Measurements from ENCODE around the gene COX6A1.
"Not testable (repeated sequence)": the region's sequence is repeated elsewhere in the genome, so short reads cannot be mapped to it uniquely, and the experiment has no call there.

The COX6A1 gene

GRCh38 chr12:120468325-120468820 is 30.5 kb downstream of the COX6A1 start:
- DNase-seq, result no peak

- DNase-seq, result no peak
These were observed 31.0 kb downstream of the COX6A1 start for GRCh38 chr12:120468821-120469449.

GRCh38 chr12:120469450-120470149 is 31.7 kb downstream of the COX6A1 start, which contains the start of gene SRSF9:
Gene SRSF9 (minus strand): TSS chr12:120469748. CDS start chr12:120469609, 139 bp downstream.
- peak; percentile 92 for DNase-seq

GRCh38 chr12:120470150-120470784 is 32.4 kb downstream of the COX6A1 start:
- DNase-seq, result no peak

- DNase-seq, result no peak
These were observed 34.6 kb downstream of the COX6A1 start for GRCh38 chr12:120472521-120472920.

GRCh38 chr12:120473807-120474615 is 36.1 kb downstream of the COX6A1 start:
- DNase-seq, result no peak

- DNase-seq, result peak; percentile 18
These were observed 36.7 kb downstream of the COX6A1 start for GRCh38 chr12:120474616-120474960.

- DNase-seq, result no peak
These were observed 37.7 kb downstream of the COX6A1 start for GRCh38 chr12:120475643-120476042.

- DNase-seq, result no peak
These were observed 41.5 kb downstream of the COX6A1 start for GRCh38 chr12:120479458-120479857.

GRCh38 chr12:120480211-120480610 is 42.3 kb downstream of the COX6A1 start:
- no peak for DNase-seq

GRCh38 chr12:120481022-120481767 is 43.3 kb downstream of the COX6A1 start:
- DNase-seq, result no peak

- no peak for DNase-seq
These were observed 45.7 kb downstream of the COX6A1 start for GRCh38 chr12:120483621-120484020.

GRCh38 chr12:120485961-120486881 is 48.3 kb downstream of the COX6A1 start:
- DNase-seq, result no peak

- DNase-seq, result not testable (repeated sequence)
These were observed 49.6 kb downstream of the COX6A1 start for GRCh38 chr12:120487552-120487951.

- DNase-seq, result no peak
These were observed 50.2 kb downstream of the COX6A1 start for GRCh38 chr12:120488057-120488640.

GRCh38 chr12:120489018-120489417 is 51.1 kb downstream of the COX6A1 start:
- DNase-seq, result no peak

- DNase-seq, result no peak
These were observed 52.4 kb downstream of the COX6A1 start for GRCh38 chr12:120490325-120490724.
